HG03139 (cell line): ENCODE data around the gene IL12RB1.
"Not testable (repeated sequence)": the region's sequence is repeated elsewhere in the genome, so short reads cannot be mapped to it uniquely, and the experiment has no call there.

ENCODE experiments used
- ATAC-seq: cut with Tn5 transposase; IDR thresholded peaks from one replicate; pipeline ENCODE4 v1.9.1; 2021; ENCODE audit not compliant: unreplicated experiment

The IL12RB1 gene

GRCh38 chr19:18051887-18052286, 34.8 kb downstream of the IL12RB1 start:
- no peak for ATAC-seq

GRCh38 chr19:18049385-18049784, 37.3 kb downstream of the IL12RB1 start:
- no peak for ATAC-seq

DNA sequence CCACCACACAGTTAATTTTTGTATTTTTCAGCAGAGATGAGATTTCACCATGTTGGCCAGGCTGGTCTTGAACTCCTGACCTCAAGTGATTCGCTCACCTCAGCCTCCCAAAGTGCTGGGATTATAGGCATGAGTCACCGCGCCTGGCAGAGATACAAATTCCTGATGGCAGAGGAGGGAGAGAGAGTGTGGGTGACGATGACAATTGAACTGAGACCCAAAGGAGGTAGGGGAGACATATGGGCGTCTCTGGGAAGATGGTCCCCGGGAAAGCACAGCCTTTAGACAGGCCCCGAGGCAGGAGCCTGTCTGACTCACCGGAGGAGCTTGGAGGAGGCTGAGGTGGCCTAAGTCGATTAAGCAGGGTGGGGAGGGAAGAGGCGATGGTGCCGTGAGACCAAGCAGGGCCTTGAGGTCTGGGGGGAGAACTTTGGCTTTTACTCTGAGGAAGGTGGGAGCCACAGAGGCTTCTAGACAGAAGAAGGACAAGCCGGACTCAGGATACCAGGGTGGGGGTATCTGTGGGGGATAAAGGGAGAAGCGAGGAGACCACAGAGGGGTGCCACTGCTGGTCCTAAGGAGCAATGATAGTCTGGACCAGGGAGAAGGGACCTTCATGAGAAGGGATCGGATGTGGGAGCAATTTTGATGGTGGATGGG, 40.5 kb downstream of the IL12RB1 start:
- no peak for ATAC-seq

DNA sequence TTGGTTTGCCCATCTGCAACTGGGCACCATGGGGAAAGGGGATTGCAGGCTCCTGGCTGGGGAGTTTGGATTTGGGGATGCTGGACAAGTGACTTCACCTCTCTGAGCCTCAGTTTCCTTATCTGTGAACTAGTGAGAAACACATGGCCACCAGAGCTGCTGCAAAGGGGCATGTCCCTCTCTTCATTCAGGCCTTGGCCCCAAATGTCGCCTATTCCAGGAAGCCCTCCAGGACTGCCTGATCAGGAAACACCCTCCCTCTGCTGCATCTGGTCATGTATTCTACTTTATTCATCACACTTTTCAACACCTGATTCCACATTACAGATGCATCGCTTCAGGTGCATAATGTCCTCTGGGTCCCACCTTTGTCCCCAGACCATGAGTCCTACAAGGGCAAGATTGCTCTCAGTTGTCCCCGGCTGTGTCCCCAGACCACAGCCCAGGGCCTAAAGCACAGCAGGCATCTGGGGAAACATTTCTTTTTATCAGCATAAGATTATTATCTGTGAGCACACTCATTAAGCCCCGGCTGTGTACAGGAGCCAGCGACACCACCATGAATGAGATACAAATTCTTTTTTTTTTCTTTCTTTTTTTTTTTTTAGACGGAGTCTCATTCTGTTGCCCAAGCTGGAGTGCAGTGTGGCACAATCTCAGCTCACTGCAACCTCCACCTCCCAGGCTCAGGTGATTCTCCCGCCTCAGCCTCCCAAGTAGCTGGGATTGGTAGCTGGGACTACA, 41.3 kb downstream of the IL12RB1 start:
- ATAC-seq: no peak

GRCh38 chr19:18044825-18045304, 41.9 kb downstream of the IL12RB1 start:
- ATAC-seq: peak; percentile 84

- ATAC-seq: no peak
These were observed 43.1 kb downstream of the IL12RB1 start for GRCh38 chr19:18043676-18044075.

- ATAC-seq: no peak
These were observed 45.7 kb downstream of the IL12RB1 start for GRCh38 chr19:18041054-18041453.

DNA sequence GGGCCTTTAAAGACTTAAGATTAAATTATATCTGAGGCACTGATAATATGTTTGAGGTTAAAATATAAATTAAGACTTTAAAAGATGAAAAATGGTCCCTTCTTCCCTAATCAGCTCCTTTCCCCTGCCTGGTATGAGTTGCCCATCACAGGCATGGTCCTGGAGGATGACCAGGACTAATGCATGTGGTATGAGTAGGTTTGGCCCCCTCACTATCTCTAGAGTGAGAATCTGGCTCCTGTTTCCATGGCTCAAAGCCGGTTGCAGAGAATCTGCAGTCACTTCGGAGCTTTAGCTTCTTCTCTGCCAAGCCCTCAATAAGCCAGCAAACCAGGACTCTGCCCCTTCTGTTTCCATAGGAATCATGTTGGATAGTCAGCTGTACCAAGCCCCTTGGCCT, 54.6 kb downstream of the IL12RB1 start:
- ATAC-seq: not testable (repeated sequence)

DNA sequence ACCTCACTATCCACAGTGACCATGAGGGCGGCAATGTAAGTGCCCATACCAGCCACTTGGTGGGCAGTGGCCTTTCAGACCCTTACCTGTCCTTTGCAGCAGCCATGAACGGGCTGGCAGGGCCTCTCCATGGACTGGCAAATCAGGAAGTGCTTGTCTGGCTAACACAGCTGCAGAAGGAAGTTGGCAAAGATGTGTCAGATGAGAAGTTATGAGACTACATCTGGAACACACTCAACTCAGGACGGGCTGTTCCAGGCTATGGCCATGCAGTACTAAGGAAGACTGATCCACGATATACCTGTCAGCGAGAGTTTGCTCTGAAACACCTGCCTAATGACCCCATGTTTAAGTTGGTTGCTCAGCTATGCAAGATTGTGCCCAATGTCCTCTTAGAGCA, 55.3 kb downstream of the IL12RB1 start:
- ATAC-seq: not testable (repeated sequence)

- ATAC-seq: no peak
These were observed 57.0 kb downstream of the IL12RB1 start for GRCh38 chr19:18029617-18030338.

DNA sequence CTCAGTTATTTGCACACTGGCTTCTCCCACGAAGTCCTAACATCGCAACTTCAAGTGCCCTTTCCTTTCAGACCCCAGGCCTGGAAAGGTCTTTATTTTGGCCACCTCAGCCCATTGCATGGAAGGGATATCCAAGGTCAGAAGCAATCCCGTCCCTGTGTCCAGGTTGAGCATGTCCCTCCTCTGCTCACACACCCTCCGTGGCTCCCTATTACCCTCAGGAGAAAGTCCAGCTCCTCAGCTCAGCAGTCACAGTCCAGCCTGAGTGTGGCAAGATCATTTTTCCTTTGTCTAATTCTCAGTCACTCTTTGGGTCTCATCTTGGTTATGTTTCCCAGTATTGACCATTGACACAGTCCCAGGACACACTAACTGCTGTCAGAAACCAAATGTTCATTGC, 59.6 kb downstream of the IL12RB1 start:
- no peak for ATAC-seq

- no peak for ATAC-seq
These were observed 63.0 kb downstream of the IL12RB1 start for GRCh38 chr19:18023622-18024251.

- ATAC-seq: no peak
These were observed 65.5 kb downstream of the IL12RB1 start for GRCh38 chr19:18021121-18021755.

- no peak for ATAC-seq
These were observed 66.3 kb downstream of the IL12RB1 start for GRCh38 chr19:18020212-18021085.

- no peak for ATAC-seq
These were observed 69.3 kb downstream of the IL12RB1 start for GRCh38 chr19:18017275-18018083.

DNA sequence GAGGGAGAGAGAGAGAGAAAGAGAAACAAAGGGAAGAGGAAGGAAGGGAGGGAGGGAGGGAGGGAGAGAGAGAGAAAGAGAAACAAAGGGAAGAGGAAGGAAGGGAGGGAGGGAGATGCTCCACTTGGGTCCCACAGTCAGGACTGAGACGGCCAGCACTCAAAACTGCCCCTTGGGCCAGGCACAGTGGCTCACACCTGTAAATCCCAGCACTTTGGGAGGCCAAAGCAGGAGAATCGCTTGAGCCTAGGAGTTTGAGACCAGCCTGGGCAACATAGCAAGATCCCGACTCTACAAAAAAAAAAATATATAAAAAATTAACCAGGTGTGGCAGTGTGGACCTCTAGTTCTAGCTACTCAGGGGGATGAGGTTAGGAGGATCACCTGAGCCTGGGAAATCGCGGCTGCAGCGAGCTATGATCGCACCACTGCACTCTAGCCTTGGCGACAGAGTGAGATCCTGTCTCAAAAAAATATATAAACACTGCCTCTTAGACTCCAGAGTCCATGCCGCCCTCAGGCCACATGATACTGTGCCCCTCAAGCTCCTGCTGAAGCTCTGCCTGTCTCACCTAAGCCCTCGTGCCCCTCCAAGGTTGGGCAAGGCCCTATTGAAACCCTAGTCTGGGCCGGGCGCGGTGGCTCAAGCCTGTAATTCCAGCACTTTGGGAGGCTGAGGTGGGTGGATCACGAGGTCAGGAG, 70.4 kb downstream of the IL12RB1 start:
- no peak for ATAC-seq

DNA sequence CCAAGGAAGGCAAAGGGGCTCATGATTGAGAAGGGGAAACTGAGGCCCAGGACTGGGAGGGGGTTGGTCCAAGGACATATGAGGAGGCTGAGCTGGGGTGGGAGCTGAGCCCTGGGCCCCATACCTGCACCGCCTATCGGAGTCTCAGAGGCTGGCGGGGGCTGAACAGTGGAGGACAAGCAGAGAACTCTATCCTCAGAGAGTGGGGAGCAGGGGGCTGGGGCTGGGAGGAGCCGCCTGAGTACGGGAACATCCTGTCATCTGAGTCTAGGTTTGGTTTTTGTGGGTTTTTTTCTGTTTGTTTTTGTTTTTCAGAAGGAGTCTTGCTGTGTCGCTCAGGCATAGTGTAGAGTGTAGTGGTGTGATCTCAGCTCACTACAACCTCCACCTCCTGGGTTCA, 72.5 kb downstream of the IL12RB1 start:
- no peak for ATAC-seq
